ENCODE results near the gene FAM222A.

FAM222A gene

GRCh38 chr12:109767456-109767855 lies 53.8 kb downstream of the FAM222A start:
- Histone ChIP-seq H3K4me3 (no peak overlapping the region), H3K27ac (no peak overlapping the region)

DNA sequence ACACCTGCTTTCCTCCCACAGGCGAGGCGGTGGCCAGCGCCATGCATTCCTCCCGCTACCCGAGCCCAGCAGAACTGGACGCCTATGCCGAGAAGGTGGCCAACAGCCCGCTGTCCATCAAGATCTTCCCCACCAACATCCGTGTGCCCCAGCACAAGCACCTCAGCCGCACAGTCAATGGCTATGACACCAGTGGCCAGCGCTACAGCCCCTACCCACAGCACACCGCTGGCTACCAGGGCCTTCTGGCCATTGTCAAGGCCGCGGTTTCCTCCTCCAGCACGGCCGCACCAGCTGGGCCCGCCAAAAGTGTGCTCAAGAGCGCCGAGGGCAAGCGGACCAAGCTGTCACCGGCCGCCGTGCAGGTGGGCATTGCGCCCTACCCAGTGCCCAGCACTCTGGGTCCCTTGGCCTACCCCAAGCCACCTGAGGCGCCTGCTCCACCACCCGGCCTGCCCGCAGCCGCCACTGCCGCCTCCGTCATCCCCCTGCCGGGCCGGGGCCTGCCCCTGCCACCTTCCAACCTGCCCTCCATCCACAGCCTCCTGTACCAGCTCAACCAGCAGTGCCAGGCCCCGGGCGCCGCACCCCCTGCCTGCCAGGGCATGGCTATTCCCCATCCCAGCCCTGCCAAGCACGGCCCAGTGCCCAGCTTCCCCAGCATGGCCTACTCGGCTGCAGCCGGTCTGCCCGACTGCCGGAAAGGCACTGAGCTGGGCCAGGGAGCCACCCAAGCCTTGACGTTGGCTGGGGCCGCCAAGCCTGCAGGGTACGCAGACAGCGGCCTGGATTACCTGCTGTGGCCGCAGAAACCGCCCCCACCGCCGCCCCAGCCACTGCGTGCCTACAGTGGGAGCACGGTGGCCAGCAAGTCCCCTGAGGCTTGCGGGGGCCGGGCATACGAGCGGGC lies 54.6 kb downstream of the FAM222A start:
- Histone ChIP-seq H3K27ac (no peak overlapping the region), H3K4me3 (no peak overlapping the region)

DNA sequence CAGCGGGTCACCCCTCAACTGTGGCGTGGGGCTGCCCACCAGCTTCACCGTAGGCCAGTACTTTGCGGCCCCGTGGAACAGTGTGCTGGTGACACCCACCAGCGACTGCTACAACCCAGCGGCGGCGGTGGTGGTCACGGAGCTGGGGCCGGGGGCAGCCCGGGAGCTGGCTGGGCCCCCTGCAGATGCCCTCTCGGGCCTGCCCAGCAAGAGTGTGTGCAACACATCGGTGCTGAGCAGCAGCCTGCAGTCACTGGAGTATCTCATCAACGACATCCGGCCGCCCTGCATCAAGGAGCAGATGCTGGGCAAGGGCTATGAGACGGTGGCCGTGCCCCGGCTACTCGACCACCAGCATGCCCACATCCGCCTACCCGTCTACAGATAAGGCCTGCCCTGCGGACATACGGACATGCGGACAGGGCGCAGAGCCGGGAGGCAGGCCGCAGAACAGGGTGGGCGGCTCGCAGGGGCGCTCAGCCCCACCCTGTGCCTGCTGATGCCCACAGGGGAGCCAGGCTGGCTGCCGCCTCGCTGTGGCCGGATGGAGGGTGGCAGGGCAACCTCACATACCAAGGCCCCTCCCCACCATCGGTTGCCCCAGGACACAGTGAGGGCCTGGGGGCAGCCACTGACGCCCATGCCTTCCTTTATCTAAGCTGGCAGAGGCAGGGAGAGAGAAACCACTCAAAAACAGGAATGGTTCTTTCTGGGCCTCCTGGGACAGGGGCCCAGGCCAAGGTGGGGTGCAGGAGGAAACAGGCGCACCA lies 55.5 kb downstream of the FAM222A start:
- no peak overlapping the region for H3K27ac ChIP-seq
- no peak overlapping the region for H3K4me3 ChIP-seq

DNA sequence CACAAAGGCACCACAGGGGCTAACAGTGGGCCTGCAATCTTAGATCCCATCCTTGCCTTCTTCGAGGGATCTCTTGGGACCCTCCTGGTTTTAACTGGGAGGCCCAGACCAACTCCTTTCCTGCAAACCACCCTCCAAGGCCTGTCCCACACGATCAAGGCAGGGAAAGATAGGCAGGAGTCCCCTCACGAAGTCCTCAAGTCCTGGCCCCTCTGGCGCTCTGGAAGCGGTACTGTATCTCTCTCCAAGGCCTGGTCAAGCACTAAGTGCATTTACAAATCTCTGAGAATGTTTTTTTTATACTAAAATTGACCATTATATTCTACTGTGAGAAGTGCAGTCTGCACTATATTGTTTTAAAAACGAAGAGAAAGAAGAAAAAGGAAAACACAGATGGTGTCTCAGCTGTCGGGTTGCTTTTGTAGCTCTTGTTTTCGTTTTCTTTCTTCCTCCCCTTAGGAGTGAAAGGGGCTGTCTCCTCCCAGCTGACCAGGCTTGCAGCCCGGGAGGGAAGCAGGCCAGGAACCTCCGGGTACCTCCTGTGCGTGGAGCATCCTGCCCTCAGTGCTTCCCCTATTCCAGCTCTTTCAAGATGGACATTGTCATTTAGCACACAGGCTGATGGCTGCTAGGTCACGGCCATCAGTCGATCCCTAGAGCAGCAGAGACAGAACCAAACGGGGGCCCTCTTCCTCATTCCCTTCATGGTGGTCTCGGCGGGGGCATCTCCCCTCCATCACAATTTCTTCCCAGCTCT lies 56.7 kb downstream of the FAM222A start:
- Histone ChIP-seq H3K27ac (no peak overlapping the region), H3K4me3 (no peak overlapping the region)

GRCh38 chr12:109770861-109771670 lies 57.4 kb downstream of the FAM222A start:
- Histone ChIP-seq H3K27ac (no peak overlapping the region), H3K4me3 (no peak overlapping the region)

DNA sequence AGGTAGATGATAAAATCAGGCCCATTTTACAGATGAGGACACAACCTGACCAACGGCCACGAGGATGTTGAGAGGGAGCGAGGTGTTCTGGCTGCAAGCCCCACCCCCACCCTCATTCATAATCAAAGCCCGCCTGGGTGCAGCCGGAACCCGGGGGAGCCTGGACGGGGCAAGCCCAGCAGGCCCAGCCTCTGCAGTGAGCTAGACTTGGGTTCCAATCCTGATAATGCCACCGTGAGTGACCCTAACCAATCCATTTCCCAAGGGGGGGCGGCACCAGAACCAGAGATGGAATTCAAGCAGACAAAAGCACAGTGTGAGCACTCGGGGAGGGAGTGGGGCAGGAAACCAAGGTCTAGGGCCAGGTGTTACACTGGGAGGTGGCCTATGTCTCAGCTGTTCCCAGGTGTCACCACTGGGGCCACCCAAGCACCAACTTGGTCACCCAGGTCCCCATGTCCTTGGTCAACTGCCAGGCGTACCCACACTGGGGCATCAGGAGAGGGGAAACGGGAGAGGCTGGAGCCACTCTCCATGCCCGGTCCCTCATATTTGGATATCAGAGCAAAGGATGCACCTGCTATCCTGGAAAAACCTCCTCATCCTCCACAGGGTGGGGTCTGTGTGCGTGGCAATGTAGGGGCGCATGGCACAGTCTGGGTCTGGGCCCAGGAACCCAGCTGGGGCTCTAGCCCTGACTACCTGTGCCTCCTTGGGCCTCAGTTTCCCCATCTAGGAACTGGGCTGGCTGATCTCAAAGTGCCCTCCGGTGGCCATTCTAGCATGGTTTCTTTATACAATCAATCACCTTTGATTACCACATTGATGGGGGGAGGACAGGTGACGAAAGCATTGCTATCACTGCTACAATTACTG lies 58.4 kb downstream of the FAM222A start:
- no peak overlapping the region for H3K27ac ChIP-seq
- no peak overlapping the region for H3K4me3 ChIP-seq

DNA sequence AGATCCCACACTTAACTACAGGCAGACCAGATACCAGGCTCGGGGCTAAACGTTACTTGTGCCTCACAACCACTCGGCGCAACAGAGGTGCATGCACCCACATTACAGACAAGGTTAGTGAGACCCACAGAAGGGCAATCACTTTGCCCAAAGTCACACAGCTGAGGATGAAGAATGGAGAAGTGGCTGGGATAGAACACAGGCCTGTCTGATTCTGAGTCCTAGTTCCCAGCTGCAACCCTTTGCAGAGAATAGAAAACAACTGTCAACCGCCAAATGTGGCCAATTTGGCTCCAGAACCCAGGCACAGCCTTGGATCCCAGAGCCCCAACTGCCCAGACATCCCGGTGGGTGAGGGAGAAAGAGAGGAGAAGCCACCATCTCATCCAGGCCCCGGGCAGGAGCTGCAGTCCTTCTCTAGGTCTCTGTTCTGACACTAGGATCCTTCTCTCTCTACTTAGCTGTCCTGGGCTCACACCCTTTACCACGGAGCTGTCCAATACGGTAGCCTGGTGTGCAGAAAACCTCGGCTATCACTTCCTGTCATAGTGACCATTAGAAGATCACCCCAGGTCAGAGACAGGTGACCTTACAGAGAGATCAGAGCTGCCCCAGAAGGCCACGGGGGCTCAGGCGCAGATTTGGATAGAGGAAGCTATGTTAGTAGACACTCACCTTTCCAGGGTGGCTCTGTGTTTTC lies 59.1 kb downstream of the FAM222A start:
- H3K27ac ChIP-seq = no peak overlapping the region
- H3K4me3 ChIP-seq = no peak overlapping the region

- Histone ChIP-seq H3K4me3 (no peak overlapping the region), H3K27ac (no peak overlapping the region)
These were observed 59.9 kb downstream of the FAM222A start for GRCh38 chr12:109773384-109774011.

DNA sequence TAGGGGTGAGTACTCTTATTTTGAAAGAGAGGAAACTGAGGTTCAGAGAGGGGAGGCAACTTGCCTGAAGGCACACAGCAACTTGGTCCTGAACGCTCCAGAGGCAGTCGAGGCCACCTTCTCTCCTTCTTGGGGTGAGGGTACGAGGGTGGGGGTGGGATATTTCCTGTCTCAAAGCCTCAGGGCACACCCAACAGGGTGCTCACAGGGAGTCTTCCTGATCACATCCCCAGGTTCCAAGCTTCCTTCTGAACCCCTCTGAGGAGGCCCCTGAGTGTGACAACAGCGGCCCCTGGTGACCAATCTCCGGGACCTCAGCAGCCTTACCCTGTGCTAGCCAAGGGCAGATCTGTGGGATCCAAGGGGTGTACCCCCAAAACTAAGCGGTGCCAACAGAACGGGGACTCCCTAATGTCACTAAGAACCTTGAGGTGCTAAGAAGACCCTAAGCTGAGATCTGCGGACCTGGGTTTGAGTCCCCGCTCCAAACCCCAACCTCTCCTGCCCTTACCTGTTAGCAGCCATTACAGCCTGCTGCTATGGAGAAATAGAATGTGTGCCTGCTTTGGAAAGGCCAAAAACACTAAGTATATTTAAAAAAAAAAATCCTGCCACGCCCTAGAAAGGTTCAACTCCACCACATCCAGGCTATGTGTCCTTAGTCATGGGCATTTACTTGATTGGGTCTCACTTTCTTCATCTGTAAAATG lies 61.7 kb downstream of the FAM222A start:
- no peak overlapping the region for H3K27ac ChIP-seq
- no peak overlapping the region for H3K4me3 ChIP-seq

DNA sequence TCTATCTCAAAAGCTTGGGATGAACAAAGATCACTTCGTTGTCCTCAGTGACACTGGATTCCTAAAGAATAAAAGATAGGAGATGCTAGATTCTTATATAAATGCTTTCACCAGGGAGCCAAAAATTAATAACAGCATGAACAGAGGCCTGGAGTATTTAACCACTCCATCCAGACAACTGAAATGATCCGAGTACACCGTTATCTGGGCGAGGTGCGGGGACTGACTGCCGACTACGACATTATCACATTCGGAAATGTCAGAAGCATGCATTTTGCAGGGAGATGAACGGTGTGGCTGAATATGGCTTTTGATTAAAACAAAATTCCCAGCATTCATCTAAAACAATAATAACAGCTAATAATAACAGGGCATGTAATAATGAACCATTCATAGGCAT lies 63.0 kb downstream of the FAM222A start:
- Histone ChIP-seq H3K27ac (no peak overlapping the region), H3K4me3 (no peak overlapping the region)

- Histone ChIP-seq H3K27ac (no peak overlapping the region), H3K4me3 (no peak overlapping the region)
These were observed 63.9 kb downstream of the FAM222A start for GRCh38 chr12:109777544-109777943.

DNA sequence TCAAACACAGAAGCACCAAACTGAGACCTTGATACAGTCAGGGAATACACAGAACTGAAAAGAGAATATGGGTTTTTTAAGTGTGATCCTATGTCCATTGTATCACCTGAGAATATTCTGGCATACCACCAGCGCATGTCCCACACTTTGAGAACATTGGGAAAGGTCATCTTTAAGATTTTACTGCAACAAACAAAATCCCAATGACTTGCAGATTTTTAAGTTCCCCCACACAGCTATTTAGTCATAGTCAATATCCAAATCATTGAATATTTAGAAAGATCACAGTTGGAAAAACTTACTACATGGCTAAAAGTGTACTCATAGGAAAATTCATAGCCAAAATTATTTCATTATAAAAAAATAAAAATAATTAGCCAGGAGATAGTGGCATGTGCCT lies 65.1 kb downstream of the FAM222A start:
- Histone ChIP-seq H3K4me3 (no peak overlapping the region), H3K27ac (no peak overlapping the region)

DNA sequence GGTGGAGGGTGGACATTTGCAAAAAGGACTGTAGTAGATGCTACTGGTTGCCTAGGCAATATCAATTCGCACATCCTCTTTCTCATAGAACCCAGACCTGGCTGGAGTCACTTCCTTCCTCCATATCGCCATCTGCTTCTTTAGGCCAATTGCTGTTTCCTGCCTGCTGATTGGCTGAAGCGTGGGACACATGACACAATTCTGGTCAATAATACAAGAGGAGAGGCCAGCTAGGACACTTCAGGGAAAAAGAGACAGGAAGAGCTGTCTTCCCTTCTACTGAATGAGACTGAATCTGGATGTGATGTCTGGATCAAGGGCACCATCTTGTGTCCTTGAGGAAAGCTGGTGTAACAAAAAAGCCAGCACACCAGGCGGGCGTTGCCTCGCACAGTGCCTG lies 65.8 kb downstream of the FAM222A start:
- Histone ChIP-seq H3K4me3 (no peak overlapping the region), H3K27ac (no peak overlapping the region)

GRCh38 chr12:109781668-109782325 lies 68.2 kb downstream of the FAM222A start:
- Histone ChIP-seq H3K27ac (no peak overlapping the region), H3K4me3 (no peak overlapping the region)

- H3K27ac ChIP-seq = no peak overlapping the region
- no peak overlapping the region for H3K4me3 ChIP-seq
These were observed 68.7 kb downstream of the FAM222A start for GRCh38 chr12:109782326-109782703.

DNA sequence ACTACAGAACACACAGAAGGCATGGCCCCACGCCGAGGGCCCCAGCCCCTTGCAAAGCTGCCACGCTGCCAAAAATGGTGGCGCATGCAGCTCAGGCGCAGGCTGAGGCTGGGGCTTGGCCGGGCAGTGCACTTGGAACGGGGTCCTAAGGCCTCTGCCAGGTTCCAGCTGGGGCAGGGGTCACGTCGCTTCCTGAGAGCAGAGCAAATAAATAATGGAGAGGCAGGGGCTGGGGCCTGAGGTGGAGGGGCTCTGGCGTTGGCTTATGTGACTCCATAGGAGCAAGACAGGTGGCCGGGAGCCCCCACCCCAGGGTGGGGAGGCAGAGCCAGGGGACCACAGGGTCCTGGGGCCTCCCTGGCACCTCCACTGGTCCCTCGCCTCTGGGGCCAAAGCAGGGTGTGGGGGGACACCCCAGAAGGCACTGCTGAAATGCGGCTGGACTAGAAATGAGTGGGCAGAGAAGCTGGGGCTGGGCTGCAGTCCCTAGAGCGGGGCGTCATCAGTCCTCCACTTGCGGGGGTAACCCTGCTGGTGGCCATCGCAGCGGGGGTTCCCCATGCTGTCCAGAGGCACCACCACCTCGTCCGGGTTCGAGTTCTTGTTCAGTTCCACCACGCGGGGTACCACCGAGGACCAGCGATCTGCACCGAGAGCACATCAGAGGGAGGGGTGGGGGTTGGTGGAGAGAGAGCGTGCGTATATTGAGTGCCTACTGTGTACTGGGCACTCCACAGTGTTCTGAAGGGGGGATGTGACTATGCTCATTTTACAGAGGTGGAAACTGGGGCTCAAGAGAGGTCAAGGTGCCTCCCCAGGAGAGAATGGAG lies 69.7 kb downstream of the FAM222A start:
- no peak overlapping the region for H3K4me3 ChIP-seq
- H3K27ac ChIP-seq = no peak overlapping the region
